GM23248 (cell line): ENCODE results near the gene KRT80. TPM values are rescaled to one million over a fixed set of nuclear protein-coding genes. Genes with fewer than 3 reads are reported as not detected.
A peak's percentile ranks its signal among the peaks of the same experiment; 100 is the strongest.

Source experiments
- DNase-seq: peaks from one replicate; pipeline ENCODE4 v3.0.0-alpha.2; 2015
- H2AFZ ChIP-seq: fragments of 200-600 bp; sonication (generic); 2 replicates; pipeline ENCODE4 v1.6.1; 2016; ENCODE audit warnings: antibody characterized with exemption
- H3F3A ChIP-seq: fragments of 200-600 bp; sonication (generic); 2 replicates; pipeline ENCODE4 v1.6.1; 2016; ENCODE audit warnings: mild to moderate bottlenecking, antibody characterized with exemption, mixed run types; ENCODE audit not compliant: insufficient read depth
- H3K27ac ChIP-seq: fragments of 200-600 bp; sonication (generic); 2 replicates; pipeline ENCODE4 v1.5.1; 2016; ENCODE audit warnings: mild to moderate bottlenecking
- H3K27me3 ChIP-seq: fragments of 200-600 bp; sonication (generic); replicated peaks from 2 replicates; pipeline ENCODE4 v1.6.1; 2016; ENCODE audit warnings: mild to moderate bottlenecking; ENCODE audit not compliant: insufficient read depth
- H3K36me3 ChIP-seq: fragments of 200-600 bp; sonication (generic); 2 replicates; pipeline ENCODE4 v1.6.1; 2016; ENCODE audit warnings: low read depth, mild to moderate bottlenecking
- H3K4me1 ChIP-seq: fragments of 200-600 bp; sonication (generic); 2 replicates; pipeline ENCODE4 v1.6.1; 2016; ENCODE audit warnings: mild to moderate bottlenecking; ENCODE audit not compliant: insufficient read depth
- H3K4me2 ChIP-seq: fragments of 200-600 bp; sonication (generic); one replicate; pipeline ENCODE4 v1.6.1; 2016; ENCODE audit warnings: mild to moderate bottlenecking; ENCODE audit not compliant: unreplicated experiment
- H3K4me3 ChIP-seq: fragments of 200-600 bp; sonication (generic); 2 replicates; pipeline ENCODE4 v1.5.1; 2016; ENCODE audit warnings: mild to moderate bottlenecking
- H3K79me2 ChIP-seq: fragments of 200-600 bp; sonication (generic); 2 replicates; pipeline ENCODE4 v1.6.1; 2016; ENCODE audit warnings: mild to moderate bottlenecking; ENCODE audit not compliant: insufficient read depth
- H3K9ac ChIP-seq: fragments of 200-600 bp; sonication (generic); 2 replicates; pipeline ENCODE4 v1.6.1; 2016; ENCODE audit warnings: mild to moderate bottlenecking
- H3K9me2 ChIP-seq: fragments of 200-600 bp; sonication (generic); 2 replicates; pipeline ENCODE4 v1.6.1; 2016; ENCODE audit warnings: mixed run types, mild to moderate bottlenecking, moderate library complexity; ENCODE audit not compliant: insufficient read depth
- H3K9me3 ChIP-seq: fragments of 200-600 bp; sonication (generic); one replicate; pipeline ENCODE4 v1.6.1; 2017; ENCODE audit warnings: low read depth
- H4K20me1 ChIP-seq: fragments of 200-600 bp; sonication (generic); 2 replicates; pipeline ENCODE4 v1.6.0; 2016; ENCODE audit not compliant: insufficient read depth
- EZH2 ChIP-seq: fragments of 200-600 bp; sonication (generic); IDR thresholded peaks from 2 replicates; pipeline ENCODE4 v1.6.1; 2018; ENCODE audit warnings: antibody characterized with exemption, mild to moderate bottlenecking; ENCODE audit not compliant: insufficient read depth, poor library complexity, severe bottlenecking
- EZH2phosphoT487 ChIP-seq: fragments of 200-600 bp; sonication (generic); IDR thresholded peaks from 2 replicates; pipeline ENCODE4 v1.6.1; 2018; ENCODE audit warnings: antibody characterized with exemption, moderate library complexity, mild to moderate bottlenecking, low read depth; ENCODE audit not compliant: insufficient read depth
- WGBS, 2 experiments: methylation state at CpG; one replicate each; pipeline ENCODE4 v1.1.6; 2015 to 2017; ENCODE audit warnings: low lambda C conversion rate in 2 of 2, low coverage in 1 of 2; ENCODE audit errors: missing lambda C conversion rate in 2 of 2; 5-methylcytosine and 5-hydroxymethylcytosine counted together
- in situ Hi-C: fragments of 300-500 bp; cut with MboI; formaldehyde crosslinking; loops from 2 replicates; pipeline ENCODE4 v1.15.0; 2020
- polyA plus RNA-seq: library from polyadenylated mRNA; unstranded; fragments of >200 nt; fragmentation: Nextera tagmentation; extraction: Ambion mirVana; gene quantifications from 2 replicates; pipeline ENCODE4 v1.2.1, GENCODE V29; 2016
- total RNA-seq: library from RNA; depleted of rRNA; stranded (reverse); fragments of >200 nt; shearing (Covaris generic); gene quantifications from 2 replicates; pipeline ENCODE4 v1.2.3, GENCODE V29; 2014

The KRT80 gene
- total and polyA plus RNA-seq, 2 experiments from 2014 or later: 0.65 to 1.3 TPM

GRCh38 chr12:52146822-52147366 is 44.9 kb downstream of the KRT80 start:
- Histone ChIP-seq H3K79me2 (no peaks in the 10 kb centered on the region), H3K4me2 (peak overlapping the region; percentile 80), H3K4me1 (peaks cover 40% of the 10 kb centered on the region), H3F3A (peaks cover 19% of the 10 kb centered on the region), H3K9ac (peak overlapping the region; percentile 88), H3K36me3 (no peaks in the 10 kb centered on the region), H3K9me2 (no peaks in the 10 kb centered on the region), H3K27me3 (no peaks in the 10 kb centered on the region), H4K20me1 (no peaks in the 10 kb centered on the region), H3K27ac (peak overlapping the region; percentile 97), H2AFZ (no peak overlapping the region), H3K9me3 (no peaks in the 10 kb centered on the region), H3K4me3 (peak overlapping the region; percentile 15; the same call in 1 of the 2 replicates)
- TF ChIP-seq EZH2 (no peak), EZH2phosphoT487 (no peak)
- in situ Hi-C loops: no loop called here
- 54 to 57% methylated on average over 10 to 11 of the region's 11 CpGs for WGBS, 2 experiments
- DNase-seq: peak; percentile 13

GRCh38 chr12:52146089-52146821 is 45.6 kb downstream of the KRT80 start:
- no peaks in the 10 kb centered on the region for H4K20me1 ChIP-seq

GRCh38 chr12:52145228-52146088 is 46.4 kb downstream of the KRT80 start:
- H2AFZ ChIP-seq: no peak overlapping the region
- WGBS, 2 experiments: 90 to 92% methylated on average over 10 to 18 of the region's 18 CpGs
- no peaks in the 10 kb centered on the region for H4K20me1 ChIP-seq
- H3F3A ChIP-seq: peaks cover 19% of the 10 kb centered on the region
- H3K27ac ChIP-seq: peak overlapping the region; percentile 97; the same call in 1 of the 2 replicates
- peak overlapping the region; percentile 88 for H3K9ac ChIP-seq
- no peaks in the 10 kb centered on the region for H3K27me3 ChIP-seq
- DNase-seq: no peak
- H3K4me3 ChIP-seq: no peak overlapping the region
- no peaks in the 10 kb centered on the region for H3K79me2 ChIP-seq
- no peaks in the 10 kb centered on the region for H3K36me3 ChIP-seq
- no peak overlapping the region for H3K4me2 ChIP-seq
- TF ChIP-seq EZH2 (no peak), EZH2phosphoT487 (no peak)
- no peaks in the 10 kb centered on the region for H3K9me3 ChIP-seq
- H3K9me2 ChIP-seq: no peaks in the 10 kb centered on the region
- H3K4me1 ChIP-seq: peaks cover 40% of the 10 kb centered on the region
- in situ Hi-C loops: no loop called here

More at GRCh38 chr12:52146089-52146821, 45.6 kb downstream of the KRT80 start:
- Histone ChIP-seq H3K4me3 (peak overlapping the region; percentile 15; the same call in 1 of the 2 replicates), H3K9me3 (no peaks in the 10 kb centered on the region), H2AFZ (no peak overlapping the region), H3K27me3 (no peaks in the 10 kb centered on the region), H3K27ac (peak overlapping the region; percentile 97), H3K9me2 (no peaks in the 10 kb centered on the region), H3K4me1 (peaks cover 40% of the 10 kb centered on the region), H3K36me3 (no peaks in the 10 kb centered on the region), H3K9ac (peak overlapping the region; percentile 88), H3K4me2 (peak overlapping the region; percentile 80), H3K79me2 (no peaks in the 10 kb centered on the region), H3F3A (peaks cover 19% of the 10 kb centered on the region)
- TF ChIP-seq EZH2phosphoT487 (no peak), EZH2 (no peak)
- DNase-seq: no peak
- 93 to 94% methylated on average over 8 of the region's 8 CpGs for WGBS, 2 experiments
- in situ Hi-C loops: no loop called here

GRCh38 chr12:52144512-52145227 is 47.1 kb downstream of the KRT80 start:
- Histone ChIP-seq H3F3A (peaks cover 19% of the 10 kb centered on the region), H3K4me3 (no peak overlapping the region), H3K79me2 (no peaks in the 10 kb centered on the region), H3K27ac (peak overlapping the region; percentile 29), H3K36me3 (no peaks in the 10 kb centered on the region), H3K4me1 (peaks cover 42% of the 10 kb centered on the region), H4K20me1 (no peaks in the 10 kb centered on the region), H2AFZ (no peak overlapping the region), H3K9me3 (no peaks in the 10 kb centered on the region), H3K27me3 (no peaks in the 10 kb centered on the region), H3K9me2 (no peaks in the 10 kb centered on the region), H3K4me2 (no peak overlapping the region), H3K9ac (peak overlapping the region; percentile 48)
- TF ChIP-seq EZH2phosphoT487 (no peak), EZH2 (no peak)
- DNase-seq: no peak
- in situ Hi-C loops: no loop called here
- WGBS, 2 experiments: 89 to 92% methylated on average over 11 to 16 of the region's 16 CpGs
